HG03095 (cell line): ENCODE measurements around the gene KIF26A.

Source experiments
- ATAC-seq: cut with Tn5 transposase; IDR thresholded peaks from one replicate; pipeline ENCODE4 v1.9.1; 2021; ENCODE audit warnings: moderate library complexity; ENCODE audit not compliant: unreplicated experiment

KIF26A gene

GRCh38 chr14:104155513-104155912 lies 17.1 kb downstream of the KIF26A start:
- ATAC-seq = no peak

GRCh38 chr14:104156142-104156541 lies 17.8 kb downstream of the KIF26A start:
- ATAC-seq = no peak

GRCh38 chr14:104157016-104157928 lies 18.9 kb downstream of the KIF26A start:
- ATAC-seq = no peak

GRCh38 chr14:104158827-104159798 lies 20.7 kb downstream of the KIF26A start:
- ATAC-seq = no peak

- no peak for ATAC-seq
Observed at GRCh38 chr14:104159990-104160389, 21.6 kb downstream of the KIF26A start.

GRCh38 chr14:104161602-104162367 lies 23.4 kb downstream of the KIF26A start:
- no peak for ATAC-seq

GRCh38 chr14:104162495-104162894 lies 24.1 kb downstream of the KIF26A start:
- no peak for ATAC-seq

GRCh38 chr14:104163541-104163940 lies 25.2 kb downstream of the KIF26A start:
- no peak for ATAC-seq

- no peak for ATAC-seq
Observed at GRCh38 chr14:104164041-104164440, 25.7 kb downstream of the KIF26A start.

GRCh38 chr14:104164512-104164911 lies 26.1 kb downstream of the KIF26A start:
- no peak for ATAC-seq

- no peak for ATAC-seq
Observed at GRCh38 chr14:104166698-104167097, 28.3 kb downstream of the KIF26A start.

- no peak for ATAC-seq
Observed at GRCh38 chr14:104168603-104169002, 30.2 kb downstream of the KIF26A start.

- no peak for ATAC-seq
Observed at GRCh38 chr14:104169005-104169698, 30.8 kb downstream of the KIF26A start.

- ATAC-seq = no peak
Observed at GRCh38 chr14:104169699-104170479, 31.5 kb downstream of the KIF26A start.

- ATAC-seq = no peak
Observed at GRCh38 chr14:104171029-104171697, 32.8 kb downstream of the KIF26A start.

- ATAC-seq = no peak
Observed at GRCh38 chr14:104171895-104172294, 33.5 kb downstream of the KIF26A start.

GRCh38 chr14:104172349-104172748 lies 34.0 kb downstream of the KIF26A start:
- no peak for ATAC-seq

GRCh38 chr14:104172880-104173279 lies 34.5 kb downstream of the KIF26A start:
- no peak for ATAC-seq

- no peak for ATAC-seq
Observed at GRCh38 chr14:104174051-104174450, 35.7 kb downstream of the KIF26A start.
